Astrocyte (in vitro differentiated cells and primary cell): ENCODE measurements around the gene BOLA2B. TPM values are rescaled to one million over a fixed set of nuclear protein-coding genes. Genes with fewer than 3 reads are reported as not detected.
"Not testable (repeated sequence)": the region's sequence is repeated elsewhere in the genome, so short reads cannot be mapped to it uniquely, and the experiment has no call there.

Experiments
- DNase-seq: peaks from one replicate; pipeline ENCODE4 v3.0.0-alpha.2; 2010; ENCODE audit warnings: low read depth
- FAIRE-seq: peaks from 2 replicates; lab custom pipeline; 2011; peaks lifted over from hg19 to GRCh38; lab: Jason Lieb, UNC
- H2AFZ ChIP-seq: 2 replicates; pipeline ENCODE4 v1.6.0; 2012; ENCODE audit warnings: low read depth, low read length, inconsistent platforms
- H3K27ac ChIP-seq: 2 replicates; pipeline ENCODE4 v1.5.1; 2011; ENCODE audit warnings: low read depth, low read length, inconsistent platforms
- H3K27me3 ChIP-seq: 2 replicates; pipeline ENCODE4 v1.6.0; 2011; ENCODE audit warnings: low read length, inconsistent platforms; ENCODE audit not compliant: insufficient read depth
- H3K36me3 ChIP-seq: 2 replicates; pipeline ENCODE4 v1.5.1; 2011; ENCODE audit warnings: low read length, inconsistent platforms; ENCODE audit not compliant: insufficient read depth
- H3K4me1 ChIP-seq: 2 replicates; pipeline ENCODE4 v1.5.1; 2011; ENCODE audit warnings: low read length, inconsistent platforms; ENCODE audit not compliant: insufficient read depth
- H3K4me2 ChIP-seq: 2 replicates; pipeline ENCODE4 v1.6.0; 2012; ENCODE audit warnings: low read length, inconsistent platforms
- H3K4me3 ChIP-seq: 2 replicates; pipeline ENCODE4 v1.5.1; 2011; ENCODE audit warnings: low read depth, mild to moderate bottlenecking, low read length, inconsistent platforms; ENCODE audit not compliant: insufficient read depth
- H3K79me2 ChIP-seq: 2 replicates; pipeline ENCODE4 v1.6.0; 2012; ENCODE audit warnings: mild to moderate bottlenecking, low read length, inconsistent platforms; ENCODE audit not compliant: insufficient read depth
- H3K9ac ChIP-seq: 2 replicates; pipeline ENCODE4 v1.6.0; 2012; ENCODE audit warnings: mild to moderate bottlenecking, low read length, inconsistent platforms
- H3K9me3 ChIP-seq: 2 replicates; pipeline ENCODE4 v1.5.1; 2012; ENCODE audit warnings: low read depth, mild to moderate bottlenecking, low read length, inconsistent platforms; ENCODE audit not compliant: insufficient read depth
- H4K20me1 ChIP-seq: 2 replicates; pipeline ENCODE4 v1.6.0; 2012; ENCODE audit warnings: low read length, inconsistent platforms; ENCODE audit not compliant: insufficient read depth
- H3K27ac Mint-ChIP-seq: one replicate; pipeline ENCODE4 v1.8.0; 2021; ENCODE audit warnings: mild to moderate bottlenecking, mixed read lengths; ENCODE audit not compliant: unreplicated experiment
- H3K27me3 Mint-ChIP-seq: one replicate; pipeline ENCODE4 v1.8.0; 2021; ENCODE audit warnings: low read depth, mixed read lengths; ENCODE audit not compliant: unreplicated experiment
- H3K36me3 Mint-ChIP-seq: one replicate; pipeline ENCODE4 v1.8.0; 2021; ENCODE audit warnings: low read depth, mixed read lengths; ENCODE audit not compliant: unreplicated experiment
- H3K4me1 Mint-ChIP-seq: one replicate; pipeline ENCODE4 v1.8.0; 2021; ENCODE audit warnings: low read depth, mixed read lengths; ENCODE audit not compliant: unreplicated experiment
- H3K4me3 Mint-ChIP-seq: one replicate; pipeline ENCODE4 v1.8.0; 2021; ENCODE audit warnings: mild to moderate bottlenecking, moderate library complexity, mixed read lengths; ENCODE audit not compliant: unreplicated experiment
- H3K9me3 Mint-ChIP-seq: one replicate; pipeline ENCODE4 v1.8.0; 2021; ENCODE audit warnings: mild to moderate bottlenecking, mixed read lengths; ENCODE audit not compliant: unreplicated experiment
- CTCF ChIP-seq: IDR thresholded peaks from 2 replicates; pipeline ENCODE4 v1.5.1; 2011; ENCODE audit warnings: low read depth, mild to moderate bottlenecking, inconsistent platforms, low read length, moderate library complexity; ENCODE audit not compliant: insufficient read depth
- EZH2 ChIP-seq: IDR thresholded peaks from 2 replicates; pipeline ENCODE4 v1.6.1; 2012; ENCODE audit warnings: mild to moderate bottlenecking, low read length, inconsistent platforms; ENCODE audit not compliant: insufficient read depth
- total RNA-seq: library from RNA; stranded (reverse); gene quantifications from 2 replicates; pipeline ENCODE4 v1.2.1, GENCODE V29; 2021

Gene BOLA2B
- total RNA-seq, 1 donor from 2014 or later, result 125 TPM

GRCh38 chr16:30180741-30181140 lies 12.7 kb downstream of the BOLA2B start:
- Mint-ChIP-seq H3K4me3 (no peak overlapping the region), H3K27ac (no peak overlapping the region), H3K9me3 (no peaks in the 10 kb centered on the region), H3K4me1 (no peaks in the 10 kb centered on the region), H3K27me3 (peaks cover 16% of the 10 kb centered on the region), H3K36me3 (no peaks in the 10 kb centered on the region)
- FAIRE-seq, result no peak
- no peak overlapping the region for H2AFZ ChIP-seq
- no peaks in the 10 kb centered on the region for H3K9me3 ChIP-seq
- H3K36me3 ChIP-seq, result no peaks in the 10 kb centered on the region
- H3K4me1 ChIP-seq, result peaks cover 10% of the 10 kb centered on the region
- no peak overlapping the region for H3K4me2 ChIP-seq
- no peaks in the 10 kb centered on the region for H3K79me2 ChIP-seq
- H3K27me3 ChIP-seq, result no peaks in the 10 kb centered on the region
- H3K9ac ChIP-seq, result no peak overlapping the region
- no peak for DNase-seq
- H3K27ac ChIP-seq, result no peak overlapping the region
- H4K20me1 ChIP-seq, result peaks cover 3% of the 10 kb centered on the region
- no peak for TF ChIP-seq EZH2
- no peak for TF ChIP-seq CTCF
- no peak overlapping the region for H3K4me3 ChIP-seq

GRCh38 chr16:30179931-30180330 lies 13.5 kb downstream of the BOLA2B start:
- no peak for FAIRE-seq
- Histone ChIP-seq H3K79me2 (no peaks in the 10 kb centered on the region), H3K9ac (no peak overlapping the region), H3K36me3 (no peaks in the 10 kb centered on the region), H3K4me1 (peaks cover 10% of the 10 kb centered on the region), H2AFZ (no peak overlapping the region), H3K27ac (no peak overlapping the region), H3K4me3 (no peak overlapping the region), H3K4me2 (no peak overlapping the region), H4K20me1 (no peaks in the 10 kb centered on the region), H3K27me3 (no peaks in the 10 kb centered on the region), H3K9me3 (no peaks in the 10 kb centered on the region)
- Mint-ChIP-seq H3K4me3 (no peak overlapping the region), H3K27me3 (peaks cover 16% of the 10 kb centered on the region), H3K36me3 (no peaks in the 10 kb centered on the region), H3K9me3 (no peaks in the 10 kb centered on the region), H3K27ac (no peak overlapping the region), H3K4me1 (no peaks in the 10 kb centered on the region)
- DNase-seq, result no peak
- TF ChIP-seq EZH2 (no peak), CTCF (no peak)

GRCh38 chr16:30179195-30179594 lies 14.3 kb downstream of the BOLA2B start:
- H2AFZ ChIP-seq, result no peak overlapping the region
- Mint-ChIP-seq H3K4me3 (no peak overlapping the region), H3K27me3 (peaks cover 16% of the 10 kb centered on the region), H3K27ac (no peak overlapping the region), H3K36me3 (no peaks in the 10 kb centered on the region), H3K9me3 (no peaks in the 10 kb centered on the region), H3K4me1 (no peaks in the 10 kb centered on the region)
- H3K9me3 ChIP-seq, result no peaks in the 10 kb centered on the region
- no peak overlapping the region for H3K27ac ChIP-seq
- no peak overlapping the region for H3K4me3 ChIP-seq
- no peaks in the 10 kb centered on the region for H3K79me2 ChIP-seq
- H3K4me1 ChIP-seq, result peaks cover 6% of the 10 kb centered on the region
- no peaks in the 10 kb centered on the region for H4K20me1 ChIP-seq
- no peak for FAIRE-seq
- no peaks in the 10 kb centered on the region for H3K36me3 ChIP-seq
- DNase-seq, result no peak
- no peaks in the 10 kb centered on the region for H3K27me3 ChIP-seq
- TF ChIP-seq CTCF (no peak), EZH2 (no peak)
- no peak overlapping the region for H3K9ac ChIP-seq
- no peak overlapping the region for H3K4me2 ChIP-seq

GRCh38 chr16:30176876-30177275 lies 16.6 kb downstream of the BOLA2B start:
- H3K4me1 ChIP-seq, FAIRE-seq, H3K36me3 ChIP-seq, H3K4me3 ChIP-seq, DNase-seq, H3K27ac ChIP-seq, H3K9me3 Mint-ChIP-seq, H3K4me1 Mint-ChIP-seq, H3K9me3 ChIP-seq, H3K27me3 Mint-ChIP-seq, H3K4me2 ChIP-seq, H3K79me2 ChIP-seq, H3K27me3 ChIP-seq, H4K20me1 ChIP-seq, H2AFZ ChIP-seq, H3K9ac ChIP-seq, H3K27ac Mint-ChIP-seq, H3K36me3 Mint-ChIP-seq: not testable (repeated sequence)
- peak overlapping the region; percentile 40 for H3K4me3 Mint-ChIP-seq
